Dermis blood vessel endothelial cell (primary cell): ENCODE measurements around the gene GAS2. TPM values are rescaled to one million over a fixed set of nuclear protein-coding genes. Genes with fewer than 3 reads are reported as not detected.

Source experiments
- DNase-seq: peaks from one replicate; pipeline ENCODE4 v3.0.0; 2010
- total RNA-seq: library from RNA; depleted of rRNA; stranded (reverse); fragments of >200 nt; gene quantifications from 2 replicates; pipeline ENCODE4 v1.2.3, GENCODE V29; 2014

Gene GAS2
- total RNA-seq, 1 donor from 2014 or later: 1.7 TPM

GRCh38 chr11:22728600-22729389 is 62.4 kb downstream of the GAS2 start:
- DNase-seq: peak; percentile 46

DNA sequence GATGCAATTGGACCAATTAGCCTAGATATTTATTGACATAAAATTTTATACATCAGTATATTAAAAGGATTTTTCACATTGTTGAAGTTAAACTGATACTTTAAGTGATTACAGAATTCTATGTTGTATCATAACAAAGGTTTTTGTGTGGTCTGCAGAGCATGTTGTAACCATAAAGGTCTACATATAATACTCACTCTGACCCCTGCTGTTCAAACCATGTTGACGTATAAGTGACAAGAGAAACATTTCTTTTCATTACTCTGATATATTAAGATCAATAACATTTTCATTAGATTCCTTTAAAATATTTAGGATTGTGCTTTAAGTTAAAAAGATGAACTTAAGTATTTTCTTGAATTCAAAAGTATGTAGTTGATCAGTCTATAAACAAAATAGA is 63.9 kb downstream of the GAS2 start:
- DNase-seq: peak; percentile 39

GRCh38 chr11:22732588-22732987 is 66.2 kb downstream of the GAS2 start:
- DNase-seq: no peak

- DNase-seq: no peak
Observed at GRCh38 chr11:22733475-22734248, 67.3 kb downstream of the GAS2 start.

GRCh38 chr11:22734628-22735345 is 68.4 kb downstream of the GAS2 start:
- no peak for DNase-seq

GRCh38 chr11:22742157-22742613 is 75.8 kb downstream of the GAS2 start:
- no peak for DNase-seq

DNA sequence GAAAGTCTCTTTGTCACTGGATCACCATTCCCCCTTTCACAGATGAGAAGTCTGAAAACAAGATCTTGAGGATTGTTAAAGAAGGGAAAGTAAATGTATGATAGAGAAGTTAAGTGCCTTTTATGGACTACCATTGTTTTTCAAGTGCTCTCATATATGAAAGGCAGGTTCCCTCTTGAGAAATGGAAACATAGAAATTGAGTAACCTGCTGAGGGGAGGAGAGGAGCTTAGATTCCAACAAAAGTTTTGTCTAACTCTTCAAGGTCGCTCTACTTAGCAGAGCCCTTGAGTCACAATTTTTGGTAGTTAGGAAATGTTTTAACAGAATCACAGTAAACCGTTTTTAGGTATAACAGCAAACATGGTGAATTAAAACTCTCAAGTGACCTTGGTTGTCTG is 83.1 kb downstream of the GAS2 start:
- DNase-seq: no peak

GRCh38 chr11:22752908-22753310 is 86.5 kb downstream of the GAS2 start:
- no peak for DNase-seq

DNA sequence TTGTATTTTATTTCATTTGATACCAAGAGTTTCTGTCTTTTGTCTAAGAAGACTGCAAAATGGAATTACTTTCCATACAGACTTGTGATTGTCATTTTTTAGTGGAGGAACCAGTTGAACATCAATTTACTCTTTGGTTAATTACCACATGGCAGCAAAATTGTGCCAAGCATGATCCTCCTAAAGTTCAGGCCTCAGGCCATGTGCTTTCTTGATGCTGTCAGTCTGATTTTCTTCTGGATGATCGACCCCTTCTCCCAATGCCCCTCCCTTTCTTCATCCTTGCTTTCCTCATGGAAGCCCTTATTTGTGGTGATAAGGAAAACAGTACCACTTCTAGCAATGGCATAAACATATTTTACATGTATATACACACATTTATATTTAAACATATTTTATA is 87.0 kb downstream of the GAS2 start:
- no peak for DNase-seq

DNA sequence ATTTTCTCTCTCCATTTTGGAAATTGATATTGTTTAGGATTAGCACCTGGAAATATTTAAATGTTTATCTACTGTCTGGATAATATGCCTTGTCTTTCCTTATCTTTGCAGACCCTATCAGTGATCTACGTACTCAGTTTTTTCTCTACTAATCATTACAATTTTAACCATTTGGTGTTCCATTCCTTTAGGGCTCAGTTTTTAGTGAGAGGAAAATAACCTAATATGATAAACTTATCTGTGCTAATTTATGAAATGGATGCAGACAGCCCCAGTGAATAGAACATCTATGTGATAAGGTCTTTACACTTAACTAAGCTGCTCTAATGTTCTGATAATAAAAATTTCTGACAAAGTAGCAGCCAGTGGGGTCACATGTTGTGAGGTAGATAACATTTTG is 94.7 kb downstream of the GAS2 start:
- DNase-seq: no peak

DNA sequence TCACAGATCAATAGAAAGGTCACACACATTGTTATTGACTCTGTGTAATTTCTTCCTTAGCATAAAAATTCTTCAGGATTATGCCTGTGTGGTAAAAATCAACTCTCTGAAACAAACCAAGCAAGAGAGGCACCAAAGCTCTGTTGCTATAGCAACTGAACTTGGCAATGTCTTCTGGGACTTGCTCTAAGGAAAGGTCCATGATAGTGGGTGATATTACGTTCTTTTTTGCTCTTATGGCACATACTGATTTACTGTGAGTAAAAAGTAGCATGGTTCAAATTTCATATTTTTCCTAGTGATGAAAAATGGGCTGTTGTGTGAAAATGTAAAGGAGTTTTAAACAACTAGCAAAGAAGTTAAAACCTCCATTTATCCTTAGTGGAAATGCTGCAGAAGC is 96.8 kb downstream of the GAS2 start:
- no peak for DNase-seq

- no peak for DNase-seq
Observed at GRCh38 chr11:22764735-22765134, 98.3 kb downstream of the GAS2 start.

- no peak for DNase-seq
Observed at GRCh38 chr11:22768281-22768680, 101.9 kb downstream of the GAS2 start.

- no peak for DNase-seq
Observed at GRCh38 chr11:22769081-22769480, 102.7 kb downstream of the GAS2 start.

DNA sequence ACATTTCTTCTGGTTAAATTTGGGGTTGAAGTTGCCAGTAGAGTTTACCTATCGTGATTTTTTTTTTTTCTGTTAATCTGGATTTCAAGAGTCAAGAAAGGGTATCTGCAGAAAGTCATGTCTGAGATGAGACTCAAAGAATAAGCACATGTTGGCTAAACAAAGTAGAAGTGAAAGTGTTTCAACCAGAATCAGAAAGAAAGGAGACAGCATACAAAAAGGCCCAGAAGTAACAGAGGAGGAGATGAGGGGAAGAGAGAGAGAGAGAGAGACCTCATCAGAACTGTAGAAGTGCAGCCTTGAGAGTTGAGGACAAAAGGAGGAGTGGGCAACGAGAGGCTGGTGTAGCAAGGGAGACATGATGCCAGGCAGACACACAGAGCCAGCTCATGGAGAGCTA is 108.3 kb downstream of the GAS2 start:
- no peak for DNase-seq

GRCh38 chr11:22775248-22775647 is 108.8 kb downstream of the GAS2 start:
- DNase-seq: no peak

DNA sequence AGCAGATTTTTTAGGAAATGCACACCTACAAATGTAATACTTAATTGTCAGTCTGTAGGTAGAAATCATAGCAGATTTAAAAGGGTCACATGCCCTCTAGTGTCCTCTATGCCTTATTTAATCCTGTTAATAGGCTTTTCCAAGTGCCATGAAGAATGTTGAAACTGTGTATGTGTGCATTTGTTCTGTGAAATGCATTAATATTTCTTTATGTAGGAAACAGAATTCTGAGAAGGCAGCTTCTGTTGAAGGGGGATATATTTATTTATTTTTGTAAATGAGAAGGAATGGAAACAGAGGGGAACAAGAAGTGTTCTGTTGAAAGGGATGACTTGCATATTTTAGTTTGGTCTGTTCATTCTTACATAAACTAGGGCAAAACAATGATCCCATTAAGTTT is 112.2 kb downstream of the GAS2 start:
- peak; percentile 23 for DNase-seq

- DNase-seq: no peak
Observed at GRCh38 chr11:22779850-22780249, 113.4 kb downstream of the GAS2 start.

DNA sequence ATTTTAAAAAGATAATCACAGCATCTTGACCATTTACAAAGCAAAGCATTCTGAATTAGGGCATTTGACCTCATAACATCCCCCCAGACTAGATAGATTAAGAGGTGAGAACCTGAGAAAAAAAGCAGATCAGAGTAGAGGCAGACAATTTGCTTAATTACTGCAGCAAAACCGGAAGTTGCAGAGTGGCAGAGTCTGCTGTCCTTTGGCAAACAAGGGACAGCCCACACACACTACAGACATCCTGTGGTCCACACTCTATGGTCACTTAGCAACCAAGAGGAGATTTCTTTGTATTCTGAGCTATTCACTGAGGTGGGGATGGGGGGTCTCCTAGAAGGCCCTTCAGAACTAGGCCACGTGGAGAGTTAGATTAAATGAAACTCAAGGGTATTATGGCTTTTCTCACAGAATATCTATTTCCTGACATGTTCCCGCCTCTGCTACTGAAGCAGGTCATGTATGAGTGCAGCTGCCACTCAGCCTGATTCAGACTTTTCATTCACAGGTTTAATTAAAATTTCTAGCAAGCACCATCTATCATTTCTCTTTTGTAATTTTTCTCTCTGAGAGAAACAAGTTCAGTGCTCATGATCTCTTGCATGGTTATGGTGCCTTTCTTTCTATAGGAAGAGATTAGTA is 114.7 kb downstream of the GAS2 start:
- DNase-seq: no peak

GRCh38 chr11:22785251-22785650 is 118.8 kb downstream of the GAS2 start:
- peak; percentile 86 for DNase-seq

DNA sequence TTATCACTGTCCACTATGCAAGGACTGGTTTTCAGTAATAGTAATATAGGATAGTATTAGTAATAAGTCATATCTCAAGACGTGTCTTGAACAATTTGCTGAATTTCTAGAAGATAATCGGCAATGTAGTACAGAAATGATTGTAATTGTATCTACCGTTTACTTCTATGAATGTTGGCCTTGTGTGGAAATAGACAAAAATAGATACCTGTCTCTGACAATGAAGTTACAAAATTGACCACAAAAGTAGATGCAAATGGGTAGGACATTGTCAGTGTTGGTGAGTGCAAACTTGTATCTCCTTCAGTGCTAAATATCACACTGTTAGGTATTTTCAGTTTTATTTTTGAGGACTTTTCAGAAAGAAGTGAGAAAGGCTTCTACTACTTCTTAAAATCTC is 120.1 kb downstream of the GAS2 start:
- no peak for DNase-seq

DNA sequence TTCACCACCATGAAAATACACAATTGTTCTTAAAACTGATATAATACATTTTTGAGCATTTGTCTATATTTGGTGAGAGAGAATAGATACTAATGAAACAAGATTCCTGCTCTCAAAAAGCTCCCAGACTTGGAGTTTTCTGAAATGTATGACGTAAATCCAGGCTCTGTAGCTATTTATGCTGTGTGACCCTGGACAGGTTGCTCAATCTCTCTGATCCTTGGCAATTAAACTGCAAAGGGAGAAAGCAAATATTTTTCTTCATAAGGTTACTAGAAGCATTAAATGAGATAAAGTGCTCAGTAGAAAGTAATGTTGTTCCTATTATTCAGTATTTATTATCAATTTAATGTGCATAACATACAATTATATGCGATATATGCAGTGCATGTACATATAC is 120.6 kb downstream of the GAS2 start:
- no peak for DNase-seq
